Measurements from ENCODE around the gene COP1.
A peak's percentile ranks its signal among the peaks of the same experiment; 100 is the strongest.

The COP1 gene

DNA sequence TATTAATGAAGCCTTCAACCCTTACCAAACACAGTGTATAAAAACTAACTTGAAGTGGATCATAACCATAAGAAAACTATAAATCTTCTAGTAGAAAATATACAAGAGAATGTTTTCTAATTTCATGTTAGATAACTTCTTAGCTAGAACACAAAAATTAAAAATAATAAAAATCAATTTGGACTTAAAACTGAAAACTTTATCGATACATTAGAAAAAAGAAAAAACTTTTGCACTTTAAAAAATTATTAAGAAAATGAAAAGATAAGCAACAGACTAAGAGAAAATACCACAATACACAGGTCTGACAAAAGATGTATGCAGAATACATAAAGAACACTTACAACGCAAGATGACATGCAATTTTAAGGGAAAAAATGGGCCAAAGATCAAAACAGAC lies 8.7 kb downstream of the COP1 start:
- no peak for DNase-seq

DNA sequence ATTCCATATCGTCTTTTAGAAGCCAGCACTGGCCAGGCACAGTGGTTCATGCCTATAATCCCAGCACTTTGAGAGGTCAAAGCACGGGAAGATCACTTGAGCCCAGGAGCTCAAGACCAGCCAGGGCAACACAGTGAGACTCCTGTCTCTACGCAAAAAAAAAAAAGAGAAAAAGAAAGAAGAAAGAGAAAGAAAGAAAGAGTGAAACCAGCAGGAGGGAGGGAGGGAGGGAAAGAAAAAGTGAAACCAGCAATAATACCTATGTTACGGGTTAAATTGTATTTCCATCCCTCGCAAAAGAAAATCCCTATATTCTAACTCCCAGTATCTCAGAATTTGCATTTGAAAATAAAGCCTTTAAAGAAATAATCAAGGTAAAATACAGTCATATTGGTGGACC lies 10.4 kb downstream of the COP1 start:
- no peak for DNase-seq

GRCh38 chr1:176195547-176195946 lies 11.5 kb downstream of the COP1 start:
- DNase-seq: no peak

DNA sequence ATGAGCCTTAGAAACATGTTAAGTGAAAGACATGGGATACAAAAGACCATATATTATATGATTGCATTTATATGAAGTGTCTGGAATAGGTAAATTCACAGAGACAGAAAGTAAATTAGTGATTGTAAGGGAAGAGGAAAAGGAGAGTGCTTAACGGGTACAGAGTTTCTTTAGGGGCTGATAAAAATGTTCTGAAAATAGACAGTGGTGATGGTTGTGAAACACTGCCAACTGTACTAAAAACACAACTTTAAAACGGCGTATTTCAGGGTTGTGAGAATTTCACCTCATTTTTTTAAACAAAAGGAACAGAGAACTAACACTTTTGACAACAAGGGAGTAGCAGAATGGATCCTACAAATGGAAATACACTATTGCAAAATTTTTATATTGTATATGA lies 13.4 kb downstream of the COP1 start:
- no peak for DNase-seq

- no peak for DNase-seq
These were observed 14.1 kb downstream of the COP1 start for GRCh38 chr1:176193023-176193422.

DNA sequence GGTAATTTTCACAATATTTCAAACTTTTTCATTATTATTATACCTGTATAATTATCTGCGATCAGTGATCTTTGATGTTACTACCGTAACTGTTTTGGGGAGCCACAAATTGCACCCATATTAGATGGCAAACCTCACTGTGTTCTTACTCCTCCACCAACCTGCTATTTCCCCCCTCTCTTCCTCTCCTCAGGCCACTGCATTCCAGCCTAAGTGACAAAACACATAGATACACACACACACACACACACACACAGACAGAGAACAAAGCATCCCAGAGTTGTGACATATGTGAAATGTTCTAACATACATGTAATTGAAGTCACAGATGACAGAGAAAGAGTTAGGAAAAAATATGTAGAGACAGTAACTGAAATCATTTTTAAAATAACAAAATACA lies 18.5 kb downstream of the COP1 start:
- no peak for DNase-seq

DNA sequence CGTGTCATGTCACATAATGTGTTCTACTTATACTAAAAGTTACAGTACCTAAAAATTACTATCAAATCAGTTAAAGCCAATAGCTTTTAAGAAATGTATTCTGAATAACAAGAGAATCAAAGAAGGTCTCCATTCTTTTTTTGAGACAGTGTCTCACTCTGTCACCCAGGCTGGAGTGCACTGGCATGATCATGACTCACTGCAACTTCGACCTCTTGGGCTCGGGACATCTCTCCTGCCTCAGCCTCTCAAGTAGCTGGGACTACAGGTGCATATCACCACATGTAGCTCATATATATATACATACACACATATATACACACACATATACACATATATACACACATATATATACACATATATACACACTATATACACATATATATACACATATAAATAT lies 20.1 kb downstream of the COP1 start:
- no peak for DNase-seq

DNA sequence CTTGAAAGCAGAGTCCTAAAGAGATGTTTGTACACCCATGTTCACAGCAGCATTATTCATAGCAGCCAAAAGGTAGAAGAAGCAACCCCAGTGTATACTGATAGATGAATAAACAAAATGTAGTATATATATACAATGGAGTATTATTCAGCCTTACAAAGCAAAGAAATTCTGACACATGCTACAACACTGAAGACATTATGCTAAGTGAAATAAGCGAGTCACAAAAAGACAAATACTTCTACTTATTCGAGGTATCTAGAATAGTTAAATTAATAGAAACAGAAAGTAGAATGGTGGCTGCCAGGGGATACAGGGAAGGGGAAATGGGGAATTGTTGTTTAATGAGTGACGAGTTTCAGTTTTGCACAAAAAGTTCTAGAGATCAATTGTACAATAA lies 23.5 kb downstream of the COP1 start:
- DNase-seq: no peak

- no peak for DNase-seq
These were observed 28.8 kb downstream of the COP1 start for GRCh38 chr1:176178316-176178715.

- no peak for DNase-seq
These were observed 29.3 kb downstream of the COP1 start for GRCh38 chr1:176177764-176178163.

- peak; percentile 10 for DNase-seq
These were observed 33.0 kb downstream of the COP1 start for GRCh38 chr1:176174108-176174507.

DNA sequence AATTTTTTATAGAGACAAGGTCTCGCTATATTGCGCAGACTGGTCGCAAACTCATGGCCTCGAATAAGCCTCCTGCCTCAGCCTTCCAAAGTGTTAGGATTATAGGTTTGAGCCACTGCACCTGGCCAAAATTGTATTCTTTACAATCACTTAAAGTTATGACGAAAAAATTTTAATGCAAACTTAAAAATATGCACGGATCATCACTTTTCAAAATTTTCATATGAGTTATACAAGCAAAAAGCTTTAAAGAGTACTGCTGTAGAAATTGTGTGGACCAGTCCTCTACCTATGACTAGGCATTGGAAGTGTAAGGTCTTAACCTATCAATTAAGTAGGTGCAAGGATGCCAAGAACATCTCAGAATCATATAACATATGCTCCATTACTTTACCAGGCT lies 34.9 kb downstream of the COP1 start:
- DNase-seq: no peak

- no peak for DNase-seq
These were observed 39.9 kb downstream of the COP1 start for GRCh38 chr1:176167210-176167609.

- DNase-seq: no peak
These were observed 41.5 kb downstream of the COP1 start for GRCh38 chr1:176165573-176165972.

DNA sequence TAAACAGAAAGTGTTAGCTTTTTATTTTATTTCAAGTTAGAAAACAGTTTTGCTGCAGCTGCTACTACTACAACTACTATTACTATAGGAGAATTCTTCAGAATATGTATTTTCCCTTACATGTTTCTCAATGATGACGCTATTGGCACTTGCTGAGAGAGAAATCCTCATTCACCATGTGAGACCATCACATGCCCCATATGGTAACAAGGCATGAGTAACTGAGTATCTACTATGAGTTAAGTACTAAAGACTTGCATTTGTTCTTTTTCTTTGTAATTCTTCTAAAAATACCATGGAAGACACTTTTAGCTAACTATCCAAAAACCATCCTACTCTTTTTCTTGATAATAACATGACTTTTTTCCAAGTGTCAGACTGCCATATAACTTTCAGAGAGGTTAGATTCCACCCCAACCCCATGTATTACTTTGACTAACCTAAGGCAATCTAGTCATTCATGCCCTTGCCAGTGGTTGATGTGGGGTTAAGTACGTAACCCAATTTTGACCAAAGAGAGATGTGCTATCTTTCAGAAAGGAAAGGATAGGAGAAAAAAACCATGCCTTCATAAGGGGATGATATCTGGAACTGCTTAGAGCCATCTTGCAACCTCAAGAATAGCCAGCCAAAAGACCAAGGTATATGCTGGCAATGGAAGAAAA lies 42.9 kb downstream of the COP1 start:
- DNase-seq: no peak

GRCh38 chr1:176159993-176160392 lies 47.1 kb downstream of the COP1 start:
- no peak for DNase-seq

DNA sequence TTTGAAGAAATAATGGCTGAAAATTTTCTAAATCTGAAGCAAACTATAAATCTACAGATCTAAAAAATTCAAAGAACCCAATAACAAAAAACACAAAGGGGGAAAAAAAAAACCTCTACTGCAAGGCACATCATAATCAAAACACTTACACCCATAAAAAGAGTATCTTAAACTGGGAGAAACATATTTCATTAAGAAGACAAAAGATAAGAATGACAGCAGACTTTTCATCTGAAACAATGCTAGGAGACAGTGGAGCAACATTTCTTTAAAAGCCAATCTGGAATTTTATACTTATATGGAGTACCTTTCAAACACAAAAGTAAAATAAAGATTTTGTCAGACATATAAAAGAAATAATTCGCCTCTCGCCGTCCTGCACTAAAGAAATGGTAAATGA lies 49.1 kb downstream of the COP1 start:
- DNase-seq: no peak

- DNase-seq: no peak
These were observed 56.9 kb downstream of the COP1 start for GRCh38 chr1:176149939-176150807.

DNA sequence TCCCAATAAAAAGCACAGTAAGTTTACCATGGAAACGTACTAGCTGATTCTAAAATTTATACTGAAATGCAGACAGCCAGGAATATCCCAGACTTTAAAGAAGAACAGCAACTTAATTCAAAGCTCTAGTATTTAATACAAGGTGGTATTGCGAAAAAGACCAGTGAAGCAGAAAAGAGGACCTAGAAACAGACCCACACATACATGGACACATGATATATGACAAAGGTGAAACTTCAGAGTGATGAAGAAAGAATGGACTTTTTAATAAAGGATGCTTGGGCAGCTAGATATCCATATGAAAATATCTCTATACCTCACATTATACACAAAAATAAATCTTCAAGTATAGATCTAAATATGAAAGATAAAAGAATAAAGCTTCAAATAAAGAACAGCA lies 62.6 kb downstream of the COP1 start:
- DNase-seq: no peak

DNA sequence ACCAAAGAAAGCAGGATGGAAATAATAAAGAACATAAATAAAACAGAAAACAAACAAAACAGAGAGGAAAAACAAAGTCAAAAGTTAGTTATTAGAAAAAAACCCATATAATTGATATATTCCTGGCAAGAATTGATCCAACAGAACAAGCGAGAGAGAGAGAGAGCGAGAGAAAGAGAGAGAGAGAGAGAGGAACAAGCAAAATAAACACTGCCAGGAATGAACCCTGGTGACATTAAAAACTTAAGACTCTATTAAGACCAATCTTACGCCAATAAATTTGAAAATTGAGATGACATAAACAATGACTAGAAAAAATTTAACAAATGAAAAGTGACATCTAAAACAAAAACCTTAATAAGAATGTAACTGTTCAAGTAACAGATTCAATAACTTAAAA lies 64.1 kb downstream of the COP1 start:
- no peak for DNase-seq

DNA sequence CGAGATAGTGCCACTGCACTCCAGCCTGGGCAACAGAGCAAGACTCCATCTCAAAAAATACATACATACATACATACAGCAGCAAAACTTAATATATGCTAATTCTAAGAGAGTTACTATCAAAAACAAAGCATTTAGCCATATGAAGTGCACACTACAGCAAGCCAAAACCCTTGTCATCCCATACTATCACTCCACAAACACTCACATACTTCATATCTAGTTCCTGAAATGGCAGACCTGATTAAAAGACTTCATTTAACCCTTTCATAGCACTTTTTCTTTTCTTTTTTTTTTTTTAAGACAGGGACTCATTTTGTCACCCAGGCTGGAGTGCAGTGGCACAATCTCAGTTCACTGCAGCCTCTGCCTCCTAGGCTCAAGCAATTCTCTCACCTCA lies 65.6 kb downstream of the COP1 start:
- DNase-seq: no peak

DNA sequence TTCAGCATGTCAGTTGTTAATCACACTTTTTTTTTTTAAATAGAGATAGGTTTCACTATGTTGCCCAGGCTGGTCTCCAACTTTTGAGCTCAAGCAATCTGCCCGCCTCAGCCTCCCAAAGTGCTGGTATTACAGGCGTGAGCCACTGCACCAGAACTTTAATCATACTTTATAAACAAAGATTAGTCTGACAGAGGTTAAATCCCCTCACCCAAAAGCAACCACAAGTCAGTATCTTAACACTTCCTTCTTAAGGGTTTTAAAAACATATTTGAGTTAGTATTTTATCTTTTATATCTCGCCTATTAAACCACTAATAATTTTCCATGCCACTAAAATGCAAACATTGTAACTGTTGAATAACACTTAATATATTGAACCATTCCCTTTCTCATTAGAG lies 70.2 kb downstream of the COP1 start:
- DNase-seq: no peak

- no peak for DNase-seq
These were observed 72.4 kb downstream of the COP1 start for GRCh38 chr1:176134666-176135065.

- no peak for DNase-seq
These were observed 84.8 kb downstream of the COP1 start for GRCh38 chr1:176122282-176122681.

DNA sequence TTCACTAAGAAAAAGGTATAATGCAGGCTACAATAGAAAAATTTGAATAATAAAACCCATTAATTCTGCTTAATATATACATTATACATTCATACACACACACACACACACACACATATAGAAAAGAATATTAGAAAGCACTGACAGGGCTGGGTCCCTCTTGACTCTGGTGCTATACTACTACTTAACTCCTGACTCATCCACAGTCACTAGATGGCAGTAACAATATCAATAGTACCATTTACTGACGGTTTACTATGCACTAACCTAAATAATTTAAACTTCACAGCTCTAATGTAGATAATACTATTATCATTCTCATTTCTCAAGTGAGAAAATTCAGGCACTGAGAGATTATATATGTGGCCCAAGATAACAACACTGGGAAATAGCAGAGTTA lies 87.5 kb downstream of the COP1 start:
- no peak for DNase-seq

Data from fibroblast of upper back skin (primary cell).